ENCODE measurements around the gene PTPRD. TPM values are rescaled to one million over a fixed set of nuclear protein-coding genes. Genes with fewer than 3 reads are reported as not detected.

PTPRD gene
- total RNA-seq, 1 donor from 2014 or later: 136 TPM

DNA sequence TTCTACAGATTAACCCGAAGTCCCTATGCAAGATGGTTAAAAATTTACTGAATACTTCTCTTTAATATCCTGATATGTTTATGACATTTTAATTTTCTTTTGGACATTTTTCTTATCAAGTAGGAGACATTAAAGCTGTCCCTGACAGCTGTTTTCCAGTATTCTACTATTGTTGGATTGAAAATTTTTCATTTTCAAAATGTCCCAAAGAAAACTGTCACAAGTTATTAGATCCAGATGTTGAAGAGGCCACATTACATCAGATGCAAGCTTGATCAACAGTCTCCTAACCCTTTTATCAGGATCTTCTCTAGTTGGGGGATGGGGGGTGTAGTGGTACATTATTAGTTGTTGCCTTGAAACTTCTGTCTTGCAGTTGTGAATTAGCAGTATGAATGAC, 1410.5 kb downstream of the PTPRD start:
- peaks cover 5% of the 10 kb centered on the region for H3K4me1 Mint-ChIP-seq

DNA sequence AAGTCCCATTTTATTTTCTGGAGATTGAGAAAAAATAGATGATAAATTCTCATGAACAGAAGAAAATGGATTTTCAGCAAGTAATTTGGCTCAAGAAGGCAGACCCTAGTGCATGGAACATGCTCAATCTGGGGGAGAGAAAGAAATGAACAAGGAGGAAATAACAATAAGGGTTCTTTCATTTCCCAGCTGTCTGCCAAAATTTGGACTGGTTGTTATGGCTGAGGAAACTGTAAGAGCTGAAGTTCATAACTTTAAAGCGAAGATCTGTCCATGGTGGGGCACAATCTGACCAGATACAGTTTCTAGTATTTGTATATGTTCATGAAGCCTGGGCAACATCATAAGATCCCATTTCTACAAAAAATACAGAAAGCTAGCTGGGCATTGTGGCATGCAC, 1426.7 kb downstream of the PTPRD start:
- no peaks in the 10 kb centered on the region for H3F3A ChIP-seq (ENCODE audit: low read depth)
- H3K79me2 ChIP-seq (ENCODE audit: low read depth): no peaks in the 10 kb centered on the region
- Mint-ChIP-seq H3K9me3 (no peaks in the 10 kb centered on the region), H3K36me3 (no peaks in the 10 kb centered on the region), H3K4me1 (no peaks in the 10 kb centered on the region), H3K27me3 (ENCODE audit: insufficient read depth, low read depth) (no peaks in the 10 kb centered on the region), H3K4me3 (no peak overlapping the region), H3K27ac (no peak overlapping the region)
- H4K20me1 ChIP-seq (ENCODE audit: low read depth): no peaks in the 10 kb centered on the region
- DNase-seq (ENCODE audit: low spot score): no peak
- H3K9me3 ChIP-seq (ENCODE audit: low read depth): no peaks in the 10 kb centered on the region
- H3K36me3 ChIP-seq: no peaks in the 10 kb centered on the region
- no peak overlapping the region for H3K4me2 ChIP-seq
- no peak overlapping the region for H3K9ac ChIP-seq
- H3K4me3 ChIP-seq: no peak overlapping the region
- no peaks in the 10 kb centered on the region for H3K4me1 ChIP-seq
- H3K27ac ChIP-seq: no peak overlapping the region
- TF ChIP-seq, protein P1, sequence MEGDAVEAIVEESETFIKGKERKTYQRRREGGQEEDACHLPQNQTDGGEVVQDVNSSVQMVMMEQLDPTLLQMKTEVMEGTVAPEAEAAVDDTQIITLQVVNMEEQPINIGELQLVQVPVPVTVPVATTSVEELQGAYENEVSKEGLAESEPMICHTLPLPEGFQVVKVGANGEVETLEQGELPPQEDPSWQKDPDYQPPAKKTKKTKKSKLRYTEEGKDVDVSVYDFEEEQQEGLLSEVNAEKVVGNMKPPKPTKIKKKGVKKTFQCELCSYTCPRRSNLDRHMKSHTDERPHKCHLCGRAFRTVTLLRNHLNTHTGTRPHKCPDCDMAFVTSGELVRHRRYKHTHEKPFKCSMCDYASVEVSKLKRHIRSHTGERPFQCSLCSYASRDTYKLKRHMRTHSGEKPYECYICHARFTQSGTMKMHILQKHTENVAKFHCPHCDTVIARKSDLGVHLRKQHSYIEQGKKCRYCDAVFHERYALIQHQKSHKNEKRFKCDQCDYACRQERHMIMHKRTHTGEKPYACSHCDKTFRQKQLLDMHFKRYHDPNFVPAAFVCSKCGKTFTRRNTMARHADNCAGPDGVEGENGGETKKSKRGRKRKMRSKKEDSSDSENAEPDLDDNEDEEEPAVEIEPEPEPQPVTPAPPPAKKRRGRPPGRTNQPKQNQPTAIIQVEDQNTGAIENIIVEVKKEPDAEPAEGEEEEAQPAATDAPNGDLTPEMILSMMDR (IDR thresholded peaks at IDR 0.05): no peak
- TF ChIP-seq EZH2phosphoT487 (IDR thresholded peaks at IDR 0.05): no peak
- TF ChIP-seq EZH2 (IDR thresholded peaks at IDR 0.05): no peak
- no peak overlapping the region for H2AFZ ChIP-seq (replicated peaks)
- H3K27me3 ChIP-seq: no peaks in the 10 kb centered on the region

More for the DNA sequence above, 1410.5 kb downstream of the PTPRD start:
- Histone ChIP-seq H3K9ac (no peak overlapping the region), H3K9me3 (ENCODE audit: low read depth) (no peaks in the 10 kb centered on the region), H3K27me3 (no peaks in the 10 kb centered on the region), H3K79me2 (ENCODE audit: low read depth) (no peaks in the 10 kb centered on the region), H3K4me1 (peaks cover 9% of the 10 kb centered on the region), H3K27ac (no peak overlapping the region), H3K36me3 (no peaks in the 10 kb centered on the region), H3K4me2 (no peak overlapping the region), H2AFZ (replicated peaks) (no peak overlapping the region), H3F3A (ENCODE audit: low read depth) (no peaks in the 10 kb centered on the region), H4K20me1 (ENCODE audit: low read depth) (no peaks in the 10 kb centered on the region), H3K4me3 (no peak overlapping the region)
- Mint-ChIP-seq H3K9me3 (no peaks in the 10 kb centered on the region), H3K27ac (no peak overlapping the region), H3K4me3 (no peak overlapping the region), H3K36me3 (no peaks in the 10 kb centered on the region), H3K27me3 (ENCODE audit: insufficient read depth, low read depth) (peaks cover 3% of the 10 kb centered on the region)
- TF ChIP-seq EZH2phosphoT487 (IDR thresholded peaks at IDR 0.05) (no peak), EZH2 (IDR thresholded peaks at IDR 0.05) (no peak)
- TF ChIP-seq, protein P1 (IDR thresholded peaks at IDR 0.05): no peak
- DNase-seq (ENCODE audit: low spot score): no peak

DNA sequence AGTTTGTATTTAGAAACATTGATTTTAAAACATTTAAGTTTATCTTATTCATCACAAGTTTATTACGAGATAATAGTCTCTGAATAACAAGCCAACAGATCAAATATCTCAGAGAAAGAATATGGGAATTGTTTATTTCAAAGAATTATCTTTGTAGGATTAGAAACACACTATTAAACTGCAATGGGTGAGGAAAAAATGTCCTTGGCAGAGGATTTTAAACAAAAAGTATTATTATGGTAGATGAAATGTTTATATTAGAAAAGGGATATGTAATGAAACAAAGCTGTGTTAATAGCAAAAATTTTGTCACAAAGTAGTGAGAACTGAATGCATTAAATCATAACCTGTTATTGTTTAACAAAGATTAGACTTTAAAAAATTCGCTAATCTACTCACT, 1430.4 kb downstream of the PTPRD start:
- H2AFZ ChIP-seq (replicated peaks): no peak overlapping the region
- H3K9me3 Mint-ChIP-seq: no peaks in the 10 kb centered on the region
- TF ChIP-seq, protein P1 (IDR thresholded peaks at IDR 0.05): no peak
- TF ChIP-seq EZH2 (IDR thresholded peaks at IDR 0.05) (no peak), EZH2phosphoT487 (IDR thresholded peaks at IDR 0.05) (no peak)
- H3K36me3 ChIP-seq: no peaks in the 10 kb centered on the region
- H4K20me1 ChIP-seq (ENCODE audit: low read depth): no peaks in the 10 kb centered on the region
- H3K36me3 Mint-ChIP-seq: no peaks in the 10 kb centered on the region
- DNase-seq (ENCODE audit: low spot score): no peak
- H3K27me3 ChIP-seq: no peaks in the 10 kb centered on the region
- no peak overlapping the region for H3K4me3 ChIP-seq
- peaks cover 22% of the 10 kb centered on the region for H3K4me1 ChIP-seq
- H3F3A ChIP-seq (ENCODE audit: low read depth): peaks cover 16% of the 10 kb centered on the region
- peaks cover 6% of the 10 kb centered on the region for H3K4me1 Mint-ChIP-seq
- no peaks in the 10 kb centered on the region for H3K27me3 Mint-ChIP-seq (ENCODE audit: insufficient read depth, low read depth)
- no peak overlapping the region for H3K4me2 ChIP-seq
- no peak overlapping the region for H3K9ac ChIP-seq
- no peak overlapping the region for H3K27ac Mint-ChIP-seq
- H3K79me2 ChIP-seq (ENCODE audit: low read depth): no peaks in the 10 kb centered on the region
- H3K9me3 ChIP-seq (ENCODE audit: low read depth): no peaks in the 10 kb centered on the region
- H3K4me3 Mint-ChIP-seq: no peak overlapping the region
- H3K27ac ChIP-seq: no peak overlapping the region

Measured in neural progenitor cell (in vitro differentiated cells).